IPS-NIHi11 (cell line): ENCODE measurements around the gene GPRASP1.
"Not testable (repeated sequence)": the region's sequence is repeated elsewhere in the genome, so short reads cannot be mapped to it uniquely, and the experiment has no call there.

Experiments
- DNase-seq: peaks from one replicate; pipeline ENCODE4 v3.0.0; 2012; ENCODE audit warnings: mixed read lengths, low spot score

Gene GPRASP1

GRCh38 chrX:102651242-102652011, at the start of gene GPRASP1:
TSS of gene GPRASP1 (plus strand) at chrX:102651483. CDS start at chrX:102653914, 2,431 bp downstream.
- peak; percentile 26 for DNase-seq

GRCh38 chrX:102604327-102604726, 47.0 kb upstream of the GPRASP1 start:
- DNase-seq = peak; percentile 3

- no peak for DNase-seq
Measured at GRCh38 chrX:102606115-102606514, 45.2 kb upstream of the GPRASP1 start.

- no peak for DNase-seq
Measured at GRCh38 chrX:102610905-102611304, 40.4 kb upstream of the GPRASP1 start.

GRCh38 chrX:102624105-102624504, 27.2 kb upstream of the GPRASP1 start:
- DNase-seq = no peak

GRCh38 chrX:102627640-102628039, 23.6 kb upstream of the GPRASP1 start:
- DNase-seq = no peak

GRCh38 chrX:102637561-102637960, 13.7 kb upstream of the GPRASP1 start:
- DNase-seq = no peak

- no peak for DNase-seq
Measured at GRCh38 chrX:102650903-102651241, 411 bp upstream of the GPRASP1 start.

GRCh38 chrX:102652031-102652688, 877 bp downstream of the GPRASP1 start:
- DNase-seq = peak; percentile 10

GRCh38 chrX:102654696-102655095, 3.4 kb downstream of the GPRASP1 start:
- DNase-seq = no peak

- no peak for DNase-seq
Measured at GRCh38 chrX:102658556-102658955, 7.3 kb downstream of the GPRASP1 start.

GRCh38 chrX:102659790-102660757, 8.8 kb downstream of the GPRASP1 start:
- peak; percentile 79 for DNase-seq

GRCh38 chrX:102663820-102664219, 12.5 kb downstream of the GPRASP1 start:
- DNase-seq = not testable (repeated sequence)

- not testable (repeated sequence) for DNase-seq
Measured at GRCh38 chrX:102667034-102667433, 15.8 kb downstream of the GPRASP1 start.

- DNase-seq = no peak
Measured at GRCh38 chrX:102669526-102669925, 18.2 kb downstream of the GPRASP1 start.

- DNase-seq = no peak
Measured at GRCh38 chrX:102672856-102673255, 21.6 kb downstream of the GPRASP1 start.

- DNase-seq = not testable (repeated sequence)
Measured at GRCh38 chrX:102677479-102677878, 26.2 kb downstream of the GPRASP1 start.

- no peak for DNase-seq
Measured at GRCh38 chrX:102684772-102685520, 33.7 kb downstream of the GPRASP1 start.

GRCh38 chrX:102694749-102695148, 43.5 kb downstream of the GPRASP1 start:
- DNase-seq = no peak

GRCh38 chrX:102696306-102696705, 45.0 kb downstream of the GPRASP1 start:
- no peak for DNase-seq

- no peak for DNase-seq
Measured at GRCh38 chrX:102697494-102697893, 46.2 kb downstream of the GPRASP1 start.
